CD4-positive, alpha-beta T cell (primary cell): Measurements from ENCODE around the gene ZNF185. TPM values are rescaled to one million over a fixed set of nuclear protein-coding genes. Genes with fewer than 3 reads are reported as not detected.

Source experiments
- ATAC-seq: fragments of 200-7000 bp; cut with Tn5 transposase; one replicate; pipeline ENCODE4 v1.10.0; 2022; ENCODE audit warnings: mild to moderate bottlenecking; ENCODE audit not compliant: poor library complexity
- CTCF ChIA-PET: fragments of 350-600 bp; sonication (Branson Sonifier 250); formaldehyde crosslinking; loops from one replicate; lab custom pipeline; 2021; ENCODE audit warnings: antibody characterized with exemption, inconsistent platforms; lab: Charles Lee
- POLR2A ChIA-PET: fragments of 350-600 bp; sonication (Branson Sonifier 250); formaldehyde crosslinking; loops from one replicate; lab custom pipeline; 2021; ENCODE audit warnings: antibody characterized with exemption, inconsistent platforms; lab: Charles Lee
- DNase-seq, 14 experiments: peaks; one replicate each; pipeline ENCODE4 v3.0.0-alpha.2; 2013 to 2020; ENCODE audit warnings: mixed read lengths in 2 of 14
- H3K27ac ChIP-seq, 2 donors: one replicate each; pipeline versions ENCODE4 v1.5.1 to v1.7.0; 2013; ENCODE audit warnings: low read length in 2 of 2, low read depth in 1 of 2, mild to moderate bottlenecking in 1 of 2
- H3K27me3 ChIP-seq, 2 experiments: 1 replicate in 1 of 2; 2 replicates in 1 of 2; pipeline versions ENCODE4 v1.6.1 to v1.7.0; 2013; ENCODE audit warnings: low read length in 2 of 2, control low read depth in 1 of 2, mild to moderate bottlenecking in 1 of 2, moderate library complexity in 1 of 2; ENCODE audit not compliant: insufficient read depth in 2 of 2, control insufficient read depth in 1 of 2
- H3K36me3 ChIP-seq: one replicate; pipeline ENCODE4 v1.6.1; 2013; ENCODE audit warnings: low read length, control low read depth; ENCODE audit not compliant: insufficient read depth
- H3K4me1 ChIP-seq: one replicate; pipeline ENCODE4 v1.6.1; 2013; ENCODE audit warnings: low read length, control low read depth; ENCODE audit not compliant: insufficient read depth
- H3K4me3 ChIP-seq: one replicate; pipeline ENCODE4 v1.5.1; 2013; ENCODE audit warnings: mild to moderate bottlenecking, low read length, moderate library complexity
- H3K9me3 ChIP-seq, 2 experiments: 1 replicate in 1 of 2; 2 replicates in 1 of 2; pipeline versions ENCODE4 v1.6.1 to v1.7.0; 2013; ENCODE audit warnings: low read length in 2 of 2, mild to moderate bottlenecking in 2 of 2, control low read depth in 1 of 2, moderate library complexity in 1 of 2; ENCODE audit not compliant: control insufficient read depth in 1 of 2, insufficient read depth in 1 of 2
- H3K27ac Mint-ChIP-seq: one replicate; pipeline ENCODE4 v1.8.0; 2020; ENCODE audit warnings: mixed read lengths
- H3K27me3 Mint-ChIP-seq: one replicate; pipeline ENCODE4 v1.8.0; 2021; ENCODE audit warnings: mixed read lengths
- H3K36me3 Mint-ChIP-seq: one replicate; pipeline ENCODE4 v1.8.0; 2021; ENCODE audit warnings: low read depth, mixed read lengths
- H3K4me1 Mint-ChIP-seq: one replicate; pipeline ENCODE4 v1.8.0; 2021; ENCODE audit warnings: low read depth, mixed read lengths
- H3K4me3 Mint-ChIP-seq: one replicate; pipeline ENCODE4 v1.8.0; 2020; ENCODE audit warnings: mild to moderate bottlenecking, mixed read lengths
- H3K9me3 Mint-ChIP-seq: one replicate; pipeline ENCODE4 v1.8.0; 2020; ENCODE audit warnings: mixed read lengths
- intact Hi-C, 2 experiments: fragments of 100-400 bp; cut with DNase I in 1 of 2; cut with micrococcal nuclease in 1 of 2; formaldehyde crosslinking; loops; one replicate each; pipeline versions ENCODE4 v1.15.1 to v1.9.0; 2023 to 2025; cut with DNase I, micrococcal nuclease
- total RNA-seq, 174 experiments: library from RNA in 2 of 174; stranded (reverse) in 2 of 174; gene quantifications; one replicate each; pipeline ENCODE4 v1.2.3 and lab custom pipeline; 2021 to 2026
- TF ChIP-seq, protein P1 (sequence below): fragments of 200-600 bp; IDR thresholded peaks from one replicate; pipeline ENCODE4 v1.8.0; 2022; ENCODE audit warnings: antibody characterized with exemption, mild to moderate bottlenecking

Gene ZNF185
- total RNA-seq, 2 experiments from 2014 or later: 1.4 to 1.5 TPM

DNA sequence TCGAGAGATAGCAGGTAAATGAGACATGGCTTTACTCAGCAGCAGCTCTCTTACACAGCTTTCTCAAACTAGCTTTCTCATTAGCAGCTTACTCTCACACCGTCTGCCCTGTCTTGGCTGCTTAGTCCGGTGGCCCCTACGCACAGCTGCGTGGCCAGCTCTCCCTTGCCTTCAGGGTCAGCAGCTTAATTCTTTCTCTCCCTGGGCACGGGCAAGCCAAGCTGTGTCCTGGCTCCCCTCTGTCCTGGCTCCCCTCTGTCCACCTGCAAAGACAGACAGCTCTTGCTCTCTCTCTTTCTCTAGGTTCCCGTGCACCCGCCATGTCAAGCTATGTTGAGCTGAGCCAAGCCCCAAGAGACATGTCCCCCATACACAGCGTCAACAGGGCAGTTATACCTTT lies 39.4 kb downstream of the ZNF185 start:
- no peaks in the 10 kb centered on the region for H3K27me3 Mint-ChIP-seq
- H3K36me3 ChIP-seq: no peaks in the 10 kb centered on the region
- no peak overlapping the region for H3K27ac ChIP-seq
- H3K4me1 ChIP-seq: peaks cover 12% of the 10 kb centered on the region
- H3K4me1 Mint-ChIP-seq: peaks cover 8% of the 10 kb centered on the region
- H3K9me3 Mint-ChIP-seq: no peaks in the 10 kb centered on the region
- ChIA-PET CTCF (no interaction called here), POLR2A (no interaction called here)
- H3K4me3 ChIP-seq: no peak overlapping the region
- intact Hi-C loops: no loop called here
- no peaks in the 10 kb centered on the region for H3K27me3 ChIP-seq
- H3K27ac Mint-ChIP-seq: no peak overlapping the region
- H3K9me3 ChIP-seq: no peaks in the 10 kb centered on the region
- ATAC-seq: no peak
- no peak for DNase-seq
- TF ChIP-seq, protein P1, sequence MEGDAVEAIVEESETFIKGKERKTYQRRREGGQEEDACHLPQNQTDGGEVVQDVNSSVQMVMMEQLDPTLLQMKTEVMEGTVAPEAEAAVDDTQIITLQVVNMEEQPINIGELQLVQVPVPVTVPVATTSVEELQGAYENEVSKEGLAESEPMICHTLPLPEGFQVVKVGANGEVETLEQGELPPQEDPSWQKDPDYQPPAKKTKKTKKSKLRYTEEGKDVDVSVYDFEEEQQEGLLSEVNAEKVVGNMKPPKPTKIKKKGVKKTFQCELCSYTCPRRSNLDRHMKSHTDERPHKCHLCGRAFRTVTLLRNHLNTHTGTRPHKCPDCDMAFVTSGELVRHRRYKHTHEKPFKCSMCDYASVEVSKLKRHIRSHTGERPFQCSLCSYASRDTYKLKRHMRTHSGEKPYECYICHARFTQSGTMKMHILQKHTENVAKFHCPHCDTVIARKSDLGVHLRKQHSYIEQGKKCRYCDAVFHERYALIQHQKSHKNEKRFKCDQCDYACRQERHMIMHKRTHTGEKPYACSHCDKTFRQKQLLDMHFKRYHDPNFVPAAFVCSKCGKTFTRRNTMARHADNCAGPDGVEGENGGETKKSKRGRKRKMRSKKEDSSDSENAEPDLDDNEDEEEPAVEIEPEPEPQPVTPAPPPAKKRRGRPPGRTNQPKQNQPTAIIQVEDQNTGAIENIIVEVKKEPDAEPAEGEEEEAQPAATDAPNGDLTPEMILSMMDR: no peak
- H3K4me3 Mint-ChIP-seq: no peak overlapping the region
- H3K36me3 Mint-ChIP-seq: no peaks in the 10 kb centered on the region

DNA sequence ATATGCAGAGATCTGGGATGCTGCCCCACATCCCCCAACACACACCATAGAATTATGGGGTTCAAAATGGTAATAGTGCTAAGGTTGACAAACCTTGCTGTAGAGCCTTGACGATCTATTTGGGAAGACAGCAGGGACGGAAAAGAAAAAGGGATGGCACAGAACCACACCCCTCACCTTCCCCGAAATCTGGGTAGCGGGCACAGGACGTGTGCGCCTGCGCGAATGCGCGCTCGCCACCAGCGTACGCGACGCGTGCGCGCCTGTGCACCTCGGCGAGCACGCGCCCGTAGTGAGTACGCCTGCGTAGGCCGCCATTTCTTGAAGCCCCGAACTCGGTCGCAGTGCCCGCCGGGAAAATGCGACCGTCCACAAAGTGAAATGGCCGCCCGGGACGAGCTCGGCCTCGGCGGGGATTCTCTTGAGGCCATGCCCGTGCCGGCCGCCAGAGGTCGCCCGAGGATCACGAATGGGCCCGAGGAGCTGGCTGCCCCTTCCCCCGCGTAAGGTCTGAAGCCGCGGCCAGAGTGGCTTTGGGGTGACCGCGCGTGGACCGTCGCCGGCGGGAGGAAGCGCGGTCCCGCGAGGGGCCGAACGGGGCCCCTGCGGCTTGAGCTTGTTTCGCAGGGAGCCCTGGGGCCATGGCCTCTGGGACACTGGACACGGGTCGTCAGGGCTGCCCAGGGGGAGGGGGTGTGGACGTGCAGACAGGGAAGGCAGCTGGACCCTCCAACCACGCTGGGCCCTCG lies 43.6 kb downstream of the ZNF185 start:
- TF ChIP-seq, protein P1: peak; percentile 66
- Mint-ChIP-seq H3K27me3 (no peaks in the 10 kb centered on the region), H3K27ac (peak overlapping the region; percentile 89), H3K36me3 (peaks cover 3% of the 10 kb centered on the region), H3K4me1 (peaks cover 9% of the 10 kb centered on the region), H3K9me3 (no peaks in the 10 kb centered on the region), H3K4me3 (peak overlapping the region; percentile 86)
- intact Hi-C loops: loop anchor here (1.0 to 5.0 kb wide), 8 partner anchors 17 to 721 kb away; partner anchors contain the start of genes HAUS7 (in 2 of the 2) and ZNF275 (in 1 of the 2)
- H3K27me3 ChIP-seq: no peaks in the 10 kb centered on the region
- peak; percentile 80 to 96 (median 88) for DNase-seq
- ChIA-PET POLR2A (interaction anchor here (0.8 to 2.3 kb wide), 11 partner anchors 10 to 1030 kb away, joined by 3 to 10 read pairs (median 4); partner anchors contain the start of genes CETN2, HCFC1, NSDHL and ZNF275), CTCF (interaction anchor here (0.6 to 1.8 kb wide), 19 partner anchors 10 to 1545 kb away, joined by 3 to 12 read pairs (median 4); partner anchors contain the start of genes HAUS7 and VMA21)
- H3K4me1 ChIP-seq: peaks cover 14% of the 10 kb centered on the region
- H3K27ac ChIP-seq: peak overlapping the region; percentile 56 to 62
- no peaks in the 10 kb centered on the region for H3K36me3 ChIP-seq
- peak overlapping the region; percentile 57 for H3K4me3 ChIP-seq
- ATAC-seq: peak; percentile 97
- H3K9me3 ChIP-seq: no peaks in the 10 kb centered on the region

DNA sequence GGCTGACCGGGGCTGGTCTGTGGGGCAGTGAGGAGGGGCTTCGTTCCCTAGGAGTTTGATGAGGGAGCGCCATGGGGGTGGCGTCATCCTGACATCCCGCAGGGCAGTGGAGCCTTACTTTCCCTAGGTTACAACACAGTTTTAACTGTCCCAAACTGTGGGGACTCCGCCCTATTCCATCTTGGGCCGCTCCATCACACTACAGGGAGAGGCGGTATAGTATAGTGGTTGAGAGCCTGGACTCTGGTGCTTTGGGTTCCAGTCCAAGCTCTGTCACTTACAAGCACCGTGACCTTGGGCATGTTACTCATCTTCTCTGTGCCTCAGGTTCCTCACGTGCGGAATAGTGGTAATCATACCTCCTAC lies 44.2 kb downstream of the ZNF185 start:
- peak overlapping the region; percentile 34 for H3K4me3 Mint-ChIP-seq
- ChIA-PET CTCF (interaction anchor here (0.7 to 1.8 kb wide), 18 partner anchors 10 to 1545 kb away, joined by 3 to 12 read pairs (median 4); partner anchors contain the start of genes HAUS7 and VMA21), POLR2A (interaction anchor here (0.8 to 2.3 kb wide), 11 partner anchors 9 to 1030 kb away, joined by 3 to 10 read pairs (median 4); partner anchors contain the start of genes CETN2, HCFC1, NSDHL and ZNF275)
- peak overlapping the region; percentile 56 to 62 for H3K27ac ChIP-seq
- no peaks in the 10 kb centered on the region for H3K27me3 Mint-ChIP-seq
- no peaks in the 10 kb centered on the region for H3K36me3 ChIP-seq
- peaks cover 9% of the 10 kb centered on the region for H3K4me1 Mint-ChIP-seq
- intact Hi-C loops: loop anchor here (5.0 kb wide), 6 partner anchors 90 to 720 kb away; partner anchors contain the start of genes HAUS7 (in 1 of the 2) and ZNF275 (in 1 of the 2)
- H3K27ac Mint-ChIP-seq: peak overlapping the region; percentile 30
- no peaks in the 10 kb centered on the region for H3K9me3 Mint-ChIP-seq
- ATAC-seq: no peak
- H3K4me3 ChIP-seq: peak overlapping the region; percentile 53
- no peak for DNase-seq
- TF ChIP-seq, protein P1: no peak
- H3K9me3 ChIP-seq: no peaks in the 10 kb centered on the region
- H3K36me3 Mint-ChIP-seq: peaks cover 6% of the 10 kb centered on the region
- H3K27me3 ChIP-seq: no peaks in the 10 kb centered on the region
- peaks cover 14% of the 10 kb centered on the region for H3K4me1 ChIP-seq
